ENCODE data around the gene DUSP16.

The DUSP16 gene

DNA sequence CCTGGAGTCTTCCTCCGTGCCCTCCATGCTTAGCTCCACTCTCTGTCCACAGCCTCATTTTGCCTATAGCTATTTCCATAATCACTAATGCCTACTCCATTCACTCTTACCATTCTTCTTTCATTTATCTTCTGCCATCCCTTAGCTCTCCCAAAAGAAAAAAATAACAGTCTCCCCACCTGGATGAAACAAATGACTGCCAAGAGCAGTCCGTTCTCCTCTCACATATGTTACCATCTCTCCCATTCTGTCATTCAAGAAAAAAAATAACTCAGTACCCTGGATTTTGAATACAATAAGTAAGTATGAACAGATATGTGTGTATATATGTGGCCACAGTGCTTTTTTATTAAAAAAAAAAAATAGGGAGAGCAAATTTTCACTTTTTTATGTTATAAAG is 13.2 kb downstream of the DUSP16 start:
- in situ Hi-C loops (cut with HindIII; ENCODE audit: low sequenced_read_pairs), result no loop called here

DNA sequence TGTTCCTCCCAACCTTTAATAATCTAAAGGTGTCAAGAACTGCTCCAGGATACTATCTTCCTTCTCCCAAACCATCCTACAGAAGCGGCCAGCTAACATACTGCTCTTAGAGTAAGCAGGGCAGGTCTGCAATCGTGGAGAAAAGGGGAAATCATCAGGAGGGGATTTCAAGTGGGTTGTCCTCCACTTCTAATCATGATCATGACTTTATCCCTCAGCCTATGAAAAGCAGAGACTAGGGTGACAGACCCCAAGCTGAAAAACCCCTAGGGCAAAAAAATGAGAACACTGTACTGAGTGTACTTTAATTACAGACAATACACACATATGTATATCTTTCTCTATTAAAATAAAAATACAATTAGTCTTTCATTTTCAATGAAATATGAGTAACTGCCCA is 13.9 kb downstream of the DUSP16 start:
- in situ Hi-C loops (cut with HindIII; ENCODE audit: low sequenced_read_pairs), result no loop called here

DNA sequence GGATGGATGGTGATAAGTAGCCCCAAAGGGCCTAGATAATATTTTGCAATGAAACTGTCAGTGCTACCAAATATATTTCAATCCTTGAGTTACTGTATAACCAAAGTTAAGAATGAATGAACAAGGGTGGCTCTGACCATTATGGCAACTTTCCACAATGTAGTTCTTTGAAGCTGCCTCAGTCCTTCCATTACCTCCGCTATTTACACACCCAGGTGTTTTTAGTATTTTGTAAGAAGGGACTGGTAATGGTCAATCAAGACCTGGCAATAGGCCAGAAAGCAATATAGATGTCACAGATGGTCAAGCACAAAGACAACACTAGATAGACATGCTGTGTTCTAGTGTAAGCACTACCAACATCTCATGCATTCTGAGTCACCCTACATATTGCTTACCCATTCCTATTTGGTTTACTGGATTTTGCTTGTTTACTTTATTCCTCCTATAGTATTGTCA is 16.3 kb downstream of the DUSP16 start:
- in situ Hi-C loops (cut with HindIII; ENCODE audit: low sequenced_read_pairs), result no loop called here

DNA sequence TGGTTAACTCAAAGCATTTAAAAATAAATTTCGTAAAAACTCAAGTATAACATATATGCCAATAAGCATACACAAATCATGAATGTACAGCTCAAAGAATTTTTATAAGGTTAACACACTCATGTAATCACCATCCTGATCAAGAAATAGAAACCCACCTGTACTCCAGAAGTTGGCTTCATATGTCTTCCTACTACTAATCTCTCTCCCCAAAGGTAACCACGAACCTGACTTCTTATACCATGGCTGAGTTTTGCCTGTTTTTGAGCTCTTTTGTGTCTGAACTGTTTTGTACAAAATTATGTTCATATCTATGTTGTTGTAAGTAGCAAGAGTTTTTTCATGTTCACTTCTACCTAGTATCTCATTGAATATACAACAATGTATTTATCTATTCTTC is 18.7 kb downstream of the DUSP16 start:
- in situ Hi-C loops (cut with HindIII; ENCODE audit: low sequenced_read_pairs), result loop anchor here (5.0 kb wide), 1 partner anchor 53 kb away; no protein-coding TSS in a partner anchor

DNA sequence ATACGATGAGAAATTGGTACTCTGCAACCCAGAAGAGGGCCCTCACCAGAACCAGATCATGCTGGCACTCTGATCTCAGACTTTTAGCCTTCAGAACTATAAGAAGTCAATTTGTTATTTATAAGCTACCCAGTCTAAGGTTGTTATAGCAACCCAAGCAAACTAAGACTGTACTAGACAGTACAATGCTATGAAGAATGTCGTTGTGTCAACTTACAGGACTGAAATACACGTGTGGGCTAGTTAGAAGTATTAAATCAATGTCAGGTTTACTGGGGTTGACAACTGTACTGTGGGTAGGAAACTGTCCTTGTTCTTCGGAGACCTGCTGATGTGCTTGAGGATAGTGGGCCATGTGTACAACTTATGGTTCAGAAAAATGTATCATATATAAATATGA is 19.7 kb downstream of the DUSP16 start:
- in situ Hi-C loops (cut with HindIII; ENCODE audit: low sequenced_read_pairs), result loop anchor here (5.0 kb wide), 1 partner anchor 54 kb away; no protein-coding TSS in a partner anchor

DNA sequence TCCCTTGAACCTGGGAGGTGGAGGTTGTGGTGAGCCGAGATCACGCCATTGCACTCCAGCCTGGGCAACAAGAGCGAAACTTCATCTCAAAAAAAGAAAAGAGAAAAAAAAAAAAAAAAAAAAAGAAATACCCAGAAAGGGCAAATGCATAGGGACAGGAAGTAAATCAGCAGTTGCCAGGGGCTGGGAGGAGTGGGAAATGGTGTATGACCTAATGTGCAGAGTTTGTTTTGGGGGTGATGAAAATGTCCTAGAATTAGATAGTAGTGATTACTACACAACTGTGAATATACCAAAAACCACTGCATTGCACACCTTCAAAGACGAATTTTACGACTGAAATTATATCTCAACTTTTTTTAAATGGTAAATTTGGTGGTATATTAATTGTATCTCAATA is 20.4 kb downstream of the DUSP16 start:
- in situ Hi-C loops (cut with HindIII; ENCODE audit: low sequenced_read_pairs), result loop anchor here (5.0 kb wide), 1 partner anchor 55 kb away; no protein-coding TSS in a partner anchor

DNA sequence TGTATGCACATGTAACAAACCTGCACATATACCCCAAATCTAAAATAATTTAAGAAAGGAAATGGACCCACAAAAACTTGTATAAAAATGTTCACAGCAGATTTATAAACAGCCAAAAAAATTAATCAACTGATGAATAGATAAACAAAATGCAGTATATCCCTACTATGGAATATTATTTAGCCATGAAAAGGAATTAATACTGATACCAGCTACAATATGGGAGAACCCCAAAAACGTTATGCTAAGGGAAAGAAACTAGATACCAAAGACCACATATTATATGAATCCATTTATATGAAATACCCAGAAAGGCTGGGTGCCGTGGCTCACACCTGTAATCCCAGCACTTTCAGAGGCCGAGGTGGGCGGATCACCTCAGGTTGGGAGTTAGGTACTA is 20.9 kb downstream of the DUSP16 start:
- in situ Hi-C loops (cut with HindIII; ENCODE audit: low sequenced_read_pairs), result loop anchor here (5.0 kb wide), 1 partner anchor 56 kb away; no protein-coding TSS in a partner anchor

DNA sequence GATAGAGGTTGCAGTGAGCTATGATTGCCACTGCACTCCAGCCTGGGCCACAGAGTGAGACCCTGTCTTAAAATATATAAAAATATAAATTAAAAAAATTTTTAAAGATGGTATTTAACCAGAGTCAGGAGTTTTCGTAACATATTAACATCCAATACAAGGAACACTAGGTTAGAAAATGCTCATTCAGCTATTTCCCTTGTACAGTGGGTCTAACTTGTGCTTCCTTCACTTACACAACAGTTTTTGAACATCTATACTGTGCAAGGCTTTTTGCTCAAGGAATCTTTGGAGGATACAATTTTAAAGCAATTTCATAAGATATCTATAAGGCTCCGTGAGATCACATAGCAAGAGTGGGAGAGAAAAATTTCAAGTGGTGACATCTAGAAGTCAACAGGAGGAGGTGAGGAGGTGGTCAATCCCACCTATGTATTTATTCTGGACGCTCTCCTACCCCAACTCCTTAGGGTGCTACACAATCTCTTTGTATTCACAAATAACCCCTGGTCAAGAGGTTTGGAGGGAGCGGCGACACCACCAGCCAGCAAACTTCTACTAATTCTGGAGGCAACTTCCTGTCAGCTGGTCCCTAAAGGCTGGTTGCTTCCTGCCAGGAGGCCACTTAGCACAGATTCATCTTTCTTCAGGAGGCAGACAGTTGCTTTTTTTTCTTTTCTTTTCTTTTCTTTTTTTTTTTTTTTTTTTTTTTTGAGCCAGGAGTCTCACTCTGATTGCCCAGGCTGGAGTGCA is 22.2 kb downstream of the DUSP16 start:
- in situ Hi-C loops (cut with HindIII; ENCODE audit: low sequenced_read_pairs), result loop anchor here (5.0 kb wide), 1 partner anchor 57 kb away; no protein-coding TSS in a partner anchor

DNA sequence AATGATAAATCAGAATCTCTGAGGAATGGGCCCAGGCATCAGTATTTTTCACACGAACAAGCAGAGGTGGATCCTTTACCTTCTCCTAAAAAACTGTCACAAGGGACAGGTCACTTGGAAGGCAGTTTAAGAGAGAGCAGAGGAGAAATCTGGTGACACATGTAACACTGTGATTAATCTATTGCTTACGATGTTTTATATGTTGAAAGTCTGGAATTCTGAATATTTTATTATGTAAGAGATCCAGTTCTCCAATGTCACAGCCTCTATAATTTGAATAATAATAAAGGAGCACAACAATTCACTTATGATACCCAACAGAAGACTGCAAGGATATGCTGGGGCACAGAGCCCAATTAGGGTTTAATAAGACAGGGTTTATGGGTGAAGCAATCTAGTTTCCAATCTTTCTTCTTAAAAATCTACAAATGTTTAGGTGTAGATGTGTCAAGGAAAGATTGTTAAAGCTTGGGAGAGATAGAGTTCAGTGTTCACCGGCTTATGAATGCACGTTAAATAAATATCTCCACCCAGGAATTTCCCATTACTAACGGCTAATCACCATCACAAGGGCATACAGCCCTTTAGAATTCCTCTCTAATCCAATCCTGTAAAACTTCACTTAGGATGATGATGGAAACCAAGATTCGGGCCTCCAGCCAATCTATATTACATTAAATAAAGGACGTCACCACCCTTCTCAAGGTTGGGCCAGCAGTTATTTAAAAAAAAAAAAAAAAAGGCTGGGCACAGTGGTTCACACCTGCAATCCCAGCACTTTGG is 23.4 kb downstream of the DUSP16 start:
- in situ Hi-C loops (cut with HindIII; ENCODE audit: low sequenced_read_pairs), result loop anchor here (5.0 kb wide), 1 partner anchor 97 kb away; no protein-coding TSS in a partner anchor

DNA sequence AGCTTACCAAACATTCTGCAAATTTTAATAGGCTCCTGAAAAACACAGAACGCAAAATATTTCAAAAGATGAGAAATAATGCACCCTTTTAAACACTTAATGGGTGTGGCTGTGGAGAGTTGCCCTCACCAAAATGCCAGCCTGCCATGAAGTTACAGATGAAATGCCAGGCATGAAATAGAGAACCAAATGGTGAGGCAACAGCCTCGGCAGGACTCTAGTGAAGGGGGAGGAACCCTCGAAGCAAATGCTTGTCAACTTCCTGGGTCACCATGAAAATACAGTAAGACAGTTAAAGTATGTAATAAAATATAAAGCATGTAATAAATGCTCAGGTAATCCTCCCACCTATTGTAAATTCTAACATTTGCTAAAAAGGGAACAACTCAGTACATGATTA is 24.1 kb downstream of the DUSP16 start:
- in situ Hi-C loops (cut with HindIII; ENCODE audit: low sequenced_read_pairs), result loop anchor here (5.0 kb wide), 1 partner anchor 96 kb away; no protein-coding TSS in a partner anchor

DNA sequence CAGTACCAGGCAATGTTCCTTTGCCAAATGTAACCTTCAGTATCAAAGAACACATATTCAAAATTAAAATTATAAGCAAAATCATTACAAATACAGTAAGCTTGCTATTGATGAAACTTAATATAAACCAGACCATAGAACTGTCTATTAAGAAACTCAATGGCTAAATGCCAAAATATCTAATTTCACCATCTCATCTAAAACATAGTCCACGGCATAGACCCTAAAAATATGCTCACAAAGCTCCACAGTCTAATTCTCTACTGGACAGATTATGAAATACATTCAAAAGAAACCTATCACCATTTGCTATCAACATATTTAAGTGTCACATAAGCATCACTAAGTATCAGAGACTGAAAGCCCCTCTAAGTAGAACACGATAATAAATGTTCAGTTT is 25.2 kb downstream of the DUSP16 start:
- in situ Hi-C loops (cut with HindIII; ENCODE audit: low sequenced_read_pairs), result loop anchor here (5.0 kb wide), 1 partner anchor 95 kb away; no protein-coding TSS in a partner anchor

DNA sequence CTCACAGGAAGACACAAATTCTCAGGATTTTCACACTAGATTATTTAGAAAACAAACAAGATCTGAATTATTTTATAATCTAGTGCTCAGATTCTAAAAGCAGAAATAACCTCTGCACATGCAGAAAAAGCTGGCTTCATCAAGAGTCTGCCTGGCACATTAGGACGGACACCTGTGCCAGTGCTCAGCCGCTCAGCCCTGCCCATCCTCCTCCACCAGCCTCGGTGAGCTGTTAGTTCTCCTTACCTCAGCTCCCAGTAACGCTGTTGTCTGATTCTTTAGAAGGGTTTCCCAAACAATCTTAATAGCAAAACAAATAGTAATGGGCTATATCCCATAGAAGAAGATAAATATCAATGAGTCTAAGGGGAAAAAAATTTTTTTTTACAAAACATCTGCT is 27.7 kb downstream of the DUSP16 start:
- in situ Hi-C loops (cut with HindIII; ENCODE audit: low sequenced_read_pairs), result loop anchor here (5.0 kb wide), 1 partner anchor 93 kb away; no protein-coding TSS in a partner anchor

DNA sequence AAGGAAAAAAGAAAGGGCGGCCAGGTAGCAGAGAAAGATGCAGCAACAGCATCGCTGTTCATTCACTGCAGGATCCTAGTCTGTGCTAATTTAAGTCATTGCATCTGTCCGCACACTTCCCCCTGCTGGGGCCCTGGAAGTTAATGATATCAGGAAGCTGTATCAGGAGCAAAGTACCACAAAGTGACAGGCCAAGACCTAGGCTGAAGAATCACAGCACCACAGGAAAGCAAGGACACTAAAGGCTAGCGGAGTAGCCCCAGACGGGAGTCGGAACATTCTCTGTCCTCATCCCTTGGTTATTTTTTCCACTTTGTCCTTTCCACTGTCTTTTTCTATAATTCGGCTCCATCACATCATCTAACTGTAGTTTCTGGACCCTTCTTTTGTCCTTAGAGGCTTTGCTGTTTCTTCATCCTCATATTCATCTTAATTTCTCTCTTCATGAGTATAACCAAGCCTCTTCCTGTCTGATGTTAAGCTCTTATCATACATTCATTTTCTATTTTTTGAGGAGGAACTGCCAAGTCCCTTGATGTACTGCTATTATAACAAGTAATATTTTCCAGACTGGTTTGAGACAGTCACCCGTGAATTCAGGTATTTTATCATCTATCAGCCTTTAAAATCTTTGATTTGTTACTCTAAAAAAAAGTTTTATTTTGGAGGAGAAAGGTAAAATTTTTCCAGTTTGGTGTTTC is 28.3 kb downstream of the DUSP16 start:
- in situ Hi-C loops (cut with HindIII; ENCODE audit: low sequenced_read_pairs), result no loop called here

DNA sequence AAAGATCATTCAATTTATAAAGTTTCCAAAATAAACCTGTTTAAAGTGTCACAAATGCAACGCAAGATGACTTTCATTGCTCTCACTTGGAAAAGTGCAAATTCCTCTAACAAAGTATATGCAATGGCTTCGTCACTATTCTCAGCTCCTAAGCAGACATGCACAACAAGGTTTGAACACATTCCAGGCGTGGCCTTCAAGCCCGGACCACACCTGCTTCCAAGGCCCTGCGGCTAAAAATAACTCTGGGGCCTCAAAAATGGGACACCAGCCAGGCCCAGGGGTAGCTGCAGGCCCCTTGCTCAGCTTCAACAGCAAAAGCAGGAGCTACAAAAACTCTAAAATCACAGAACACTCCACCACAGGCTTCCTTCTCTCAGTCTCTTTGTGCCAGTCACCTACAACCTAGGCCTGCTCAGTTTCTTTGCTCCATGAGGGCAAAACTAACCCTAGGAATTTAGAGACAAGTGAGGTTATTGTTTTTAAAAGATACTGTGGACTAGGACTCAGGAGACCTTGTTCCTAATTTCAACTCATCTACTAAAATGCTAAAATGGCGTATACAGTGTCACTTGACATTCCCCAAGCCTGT is 29.3 kb downstream of the DUSP16 start:
- in situ Hi-C loops (cut with HindIII; ENCODE audit: low sequenced_read_pairs), result no loop called here

DNA sequence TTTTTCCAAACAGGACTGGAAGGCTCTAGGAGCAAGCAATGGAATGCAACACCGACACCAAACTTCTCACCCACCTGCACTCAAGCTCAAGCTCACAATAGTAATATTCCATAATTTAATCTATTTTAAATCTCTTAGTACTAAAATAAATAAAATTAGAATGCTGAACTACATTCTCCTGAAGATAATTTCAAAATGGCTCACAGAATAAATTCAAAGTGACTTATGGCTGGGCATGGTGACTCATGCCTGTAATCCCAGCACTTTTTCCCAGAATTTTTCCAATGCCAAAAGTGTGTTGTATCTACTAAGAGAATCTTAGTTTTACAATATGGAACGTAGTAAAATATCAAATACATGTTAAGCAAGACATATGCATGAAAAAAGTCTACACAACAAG is 31.5 kb downstream of the DUSP16 start:
- in situ Hi-C loops (cut with HindIII; ENCODE audit: low sequenced_read_pairs), result no loop called here

DNA sequence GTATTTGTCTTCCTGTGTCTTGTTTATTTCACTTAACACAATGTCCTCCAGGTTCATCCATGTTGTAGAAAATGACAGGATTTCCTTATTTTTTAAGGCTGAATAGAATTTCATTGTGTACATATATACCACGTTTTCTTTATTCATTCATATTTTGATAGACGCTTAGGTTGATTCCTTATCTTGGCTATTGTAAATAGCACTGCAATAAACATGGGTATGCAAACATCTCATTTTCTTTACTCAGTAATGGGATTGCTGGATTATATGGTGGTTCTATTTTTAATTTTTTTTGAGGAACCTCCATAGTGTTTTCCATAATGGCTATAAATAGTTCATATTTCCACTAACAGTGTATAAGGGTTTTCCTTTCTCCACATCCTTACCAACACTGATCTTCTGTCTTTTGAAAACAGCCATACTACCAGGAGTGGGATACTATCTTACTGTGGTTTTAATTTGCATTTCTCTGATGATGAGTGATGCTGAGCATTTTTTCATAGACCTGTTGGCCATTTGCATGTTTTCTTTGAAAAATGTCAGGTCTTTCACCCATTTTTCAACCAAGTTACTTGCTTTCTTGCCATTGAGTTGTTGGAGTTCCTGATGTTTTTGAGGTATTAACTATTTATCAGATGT is 32.8 kb downstream of the DUSP16 start:
- in situ Hi-C loops (cut with HindIII; ENCODE audit: low sequenced_read_pairs), result no loop called here

DNA sequence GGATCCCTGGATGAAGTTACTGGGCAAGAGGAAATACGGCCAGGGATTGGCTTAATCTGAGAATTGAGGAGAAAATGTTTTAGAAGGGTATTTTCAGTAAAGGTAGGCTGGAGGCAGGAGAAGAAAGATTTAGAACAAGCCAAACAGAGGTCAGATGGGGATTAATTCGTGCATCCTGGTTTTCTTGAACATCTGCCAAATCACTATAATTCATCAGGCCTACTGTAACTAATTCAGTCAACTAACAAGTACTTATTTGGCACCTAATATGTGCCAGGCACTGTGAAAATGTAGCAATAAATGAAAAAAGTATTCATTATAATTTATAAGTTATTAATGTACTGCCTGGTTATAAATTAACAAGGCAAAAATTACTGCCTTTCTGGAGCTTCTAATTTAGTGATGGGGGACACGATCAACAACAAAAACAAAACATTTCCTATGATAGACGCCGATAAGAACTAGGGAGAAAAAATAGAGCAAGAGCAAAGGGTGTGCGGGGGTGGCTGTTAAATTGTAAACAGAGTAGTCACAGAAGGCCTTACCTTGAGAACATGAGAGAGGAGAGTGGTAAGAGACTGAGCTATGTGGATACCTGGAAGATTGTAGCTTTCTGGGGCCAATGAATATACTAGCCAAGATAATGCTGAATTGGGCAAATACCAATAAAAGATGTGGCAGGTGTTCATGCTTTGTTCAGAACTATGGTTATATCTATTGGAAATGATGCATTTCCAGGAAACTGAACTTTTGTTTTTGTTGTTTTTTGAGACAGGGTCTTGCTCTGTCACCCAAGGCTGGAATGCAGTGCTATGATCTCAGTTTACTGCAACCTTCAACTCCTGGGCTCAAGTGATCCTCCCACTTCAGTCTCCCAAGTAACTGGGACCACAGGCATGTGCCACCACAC is 34.0 kb downstream of the DUSP16 start:
- in situ Hi-C loops (cut with HindIII; ENCODE audit: low sequenced_read_pairs), result no loop called here

DNA sequence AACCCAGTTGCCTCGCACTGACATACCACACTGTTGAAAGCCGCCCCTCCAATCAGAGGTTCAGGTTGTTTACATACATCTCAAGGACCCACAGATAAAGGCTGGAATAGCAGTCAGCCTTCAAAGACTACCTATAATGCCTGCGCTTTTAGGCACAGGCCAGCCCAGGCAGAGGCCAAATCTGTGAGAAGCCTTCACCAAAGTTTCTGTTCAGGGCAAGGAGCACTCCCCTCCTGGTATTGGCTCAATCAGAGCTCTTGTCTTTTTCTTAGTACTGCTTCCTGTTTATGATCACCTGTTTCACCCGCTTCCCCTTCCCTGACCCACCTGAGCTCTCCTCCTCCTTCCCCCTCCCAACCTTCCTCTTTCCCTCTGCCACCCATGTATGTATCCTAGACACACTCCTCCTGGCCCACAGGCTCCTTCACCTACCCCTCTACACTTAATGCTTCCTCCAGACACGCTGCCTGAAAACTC is 34.8 kb downstream of the DUSP16 start:
- in situ Hi-C loops (cut with HindIII; ENCODE audit: low sequenced_read_pairs), result no loop called here

DNA sequence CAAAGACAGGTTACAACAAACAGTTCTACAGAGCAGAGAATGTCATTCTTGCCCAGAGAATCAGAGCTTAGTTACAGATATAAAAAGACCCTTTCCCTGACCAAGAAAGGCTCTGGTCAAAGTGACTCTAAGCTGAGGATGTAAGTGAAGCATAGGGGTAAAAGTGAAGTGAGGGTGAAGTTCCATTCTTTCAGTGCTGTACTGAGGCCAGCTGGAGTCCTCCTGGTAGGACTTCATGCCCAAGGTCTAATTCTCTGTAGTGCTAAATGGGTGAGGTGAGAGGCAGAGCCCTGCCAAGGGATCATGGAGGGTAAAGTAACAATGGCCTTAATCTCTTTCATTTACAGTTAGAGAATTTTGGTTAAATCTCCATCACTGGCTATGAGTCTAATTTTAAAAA is 38.5 kb downstream of the DUSP16 start:
- in situ Hi-C loops (cut with HindIII; ENCODE audit: low sequenced_read_pairs), result no loop called here

Measured in DLD1 (cell line).